H1 (cell line): ENCODE results near the gene ATP6V1C2. TPM values are rescaled to one million over a fixed set of nuclear protein-coding genes. Genes with fewer than 3 reads are reported as not detected.

Experiments used
- CTCF ChIA-PET: fragments of 300-600 bp; sonication (Branson Sonifier 250); formaldehyde crosslinking; loops from one replicate; lab custom pipeline; 2021; ENCODE audit not compliant: partially characterized antibody; lab: Charles Lee
- POLR2A ChIA-PET: fragments of 300-600 bp; sonication (Branson Sonifier 250); formaldehyde crosslinking; loops from one replicate; lab custom pipeline; 2021; ENCODE audit warnings: inconsistent platforms; ENCODE audit not compliant: partially characterized antibody; lab: Charles Lee
- DNase-seq, 2 experiments: peaks; one replicate each; pipeline versions ENCODE4 v3.0.0 to v3.0.0-alpha.2; 2010 to 2022; ENCODE audit warnings: low spot score in 2 of 2, low read depth in 1 of 2, mixed read lengths in 1 of 2
- FAIRE-seq: peaks from 2 replicates; lab custom pipeline; 2011; peaks lifted over from hg19 to GRCh38; lab: Jason Lieb, UNC
- H2AFZ ChIP-seq: 2 replicates; pipeline ENCODE4 v1.8.1; 2012; ENCODE audit warnings: low read length, inconsistent platforms
- H2AK5ac ChIP-seq: 2 replicates; pipeline ENCODE4 v1.6.1; 2013; ENCODE audit warnings: low read depth, low read length
- H2BK120ac ChIP-seq: replicated peaks from 2 replicates; pipeline ENCODE3; 2013; ENCODE audit warnings: low read depth, low read length, inconsistent platforms
- H2BK12ac ChIP-seq: 2 replicates; pipeline ENCODE4 v1.6.1; 2013; ENCODE audit warnings: low read depth, low read length
- H2BK15ac ChIP-seq: 2 replicates; pipeline ENCODE4 v1.6.1; 2013; ENCODE audit warnings: low read length
- H2BK20ac ChIP-seq: 2 replicates; pipeline ENCODE4 v1.6.1; 2013; ENCODE audit warnings: low read length
- H2BK5ac ChIP-seq: 2 replicates; pipeline ENCODE4 v1.6.1; 2013; ENCODE audit warnings: low read depth, low read length
- H3K14ac ChIP-seq: 2 replicates; pipeline ENCODE4 v1.6.1; 2013; ENCODE audit warnings: inconsistent platforms; ENCODE audit not compliant: insufficient read length
- H3K18ac ChIP-seq: 2 replicates; pipeline ENCODE4 v1.6.1; 2013; ENCODE audit warnings: low read length; ENCODE audit errors: extremely low read depth
- H3K23ac ChIP-seq: 2 replicates; pipeline ENCODE4 v1.6.1; 2013; ENCODE audit warnings: inconsistent platforms; ENCODE audit not compliant: insufficient read length
- H3K23me2 ChIP-seq: 2 replicates; pipeline ENCODE4 v1.6.1; 2013; ENCODE audit warnings: low read depth, low read length
- H3K27ac ChIP-seq: 2 replicates; pipeline ENCODE4 v1.6.1; 2011; ENCODE audit warnings: low read depth, low read length, inconsistent platforms
- H3K27me3 ChIP-seq, 4 experiments: replicated peaks in 1 of 4; 1 replicate in 1 of 4; 2 replicates in 3 of 4; pipeline versions ENCODE4 v1.6.1 to v1.8.1; 2011 to 2013; ENCODE audit warnings: low read length in 3 of 4, mild to moderate bottlenecking in 3 of 4, inconsistent platforms in 2 of 4, mixed read lengths in 2 of 4, moderate library complexity in 1 of 4; ENCODE audit not compliant: control insufficient read depth in 3 of 4, insufficient read depth in 3 of 4; ENCODE audit errors: extremely low read depth in 1 of 4
- H3K36me3 ChIP-seq, 4 experiments: 2 replicates each; pipeline versions ENCODE4 v1.6.1 to v1.8.1; 2011 to 2013; ENCODE audit warnings: mild to moderate bottlenecking in 4 of 4, low read length in 3 of 4, moderate library complexity in 2 of 4, control low read depth in 1 of 4, inconsistent platforms in 1 of 4; ENCODE audit not compliant: insufficient read depth in 4 of 4, control insufficient read depth in 2 of 4
- H3K4ac ChIP-seq: replicated peaks from 2 replicates; pipeline ENCODE3; 2013; ENCODE audit warnings: low read length, low read depth, mixed read lengths, inconsistent platforms; ENCODE audit not compliant: insufficient read length
- H3K4me1 ChIP-seq, 4 experiments: replicated peaks in 1 of 4; 1 replicate in 1 of 4; 2 replicates in 3 of 4; pipeline versions ENCODE4 v1.6.1 to v1.8.1; 2011 to 2013; ENCODE audit warnings: low read length in 3 of 4, inconsistent platforms in 2 of 4, mixed read lengths in 1 of 4; ENCODE audit not compliant: insufficient read depth in 4 of 4, control insufficient read depth in 3 of 4
- H3K4me2 ChIP-seq, 2 experiments: 2 replicates each; pipeline versions ENCODE4 v1.6.1 to v1.8.1; 2011 to 2013; ENCODE audit warnings: low read depth in 2 of 2, low read length in 2 of 2, control low read depth in 1 of 2, inconsistent platforms in 1 of 2, mild to moderate bottlenecking in 1 of 2; ENCODE audit not compliant: insufficient read depth in 1 of 2
- H3K4me3 ChIP-seq, 4 experiments: fragments of 200-600, 300-600 bp in 1 of 4; sonication (generic), shearing (Covaris generic), sonication (Bioruptor Twin) in 1 of 4; 2 replicates each; pipeline versions ENCODE4 v1.5.1 to v1.8.1; 2011 to 2016; ENCODE audit warnings: low read length in 4 of 4, low read depth in 3 of 4, control low read depth in 2 of 4, inconsistent platforms in 2 of 4, mild to moderate bottlenecking in 2 of 4, mixed read lengths in 1 of 4, moderate library complexity in 1 of 4; ENCODE audit not compliant: insufficient read depth in 2 of 4; ENCODE audit errors: extremely low read depth in 1 of 4
- H3K56ac ChIP-seq: replicated peaks from 2 replicates; pipeline ENCODE3; 2013; ENCODE audit warnings: low read depth, mild to moderate bottlenecking, mixed read lengths, low read length, inconsistent platforms; ENCODE audit not compliant: insufficient read length
- H3K79me1 ChIP-seq: 2 replicates; pipeline ENCODE4 v1.6.1; 2013; ENCODE audit warnings: low read depth, low read length, control low read depth
- H3K79me2 ChIP-seq, 2 experiments: 2 replicates each; pipeline versions ENCODE4 v1.6.1 to v1.8.1; 2012 to 2013; ENCODE audit warnings: low read length in 2 of 2, mild to moderate bottlenecking in 2 of 2, inconsistent platforms in 1 of 2; ENCODE audit not compliant: insufficient read depth in 2 of 2, control insufficient read depth in 1 of 2
- H3K9ac ChIP-seq, 4 experiments: replicated peaks in 1 of 4; 1 replicate in 1 of 4; 2 replicates in 3 of 4; pipeline versions ENCODE4 v1.6.1 to v1.8.1; 2011 to 2013; ENCODE audit warnings: low read depth in 3 of 4, low read length in 3 of 4, control low read depth in 2 of 4, mild to moderate bottlenecking in 2 of 4, moderate library complexity in 2 of 4, inconsistent platforms in 1 of 4; ENCODE audit errors: extremely low read depth in 1 of 4
- H3K9me3 ChIP-seq, 2 experiments: 2 replicates each; pipeline versions ENCODE4 v1.6.1 to v1.8.1; 2012 to 2013; ENCODE audit warnings: mild to moderate bottlenecking in 2 of 2, moderate library complexity in 2 of 2, control low read depth in 1 of 2, inconsistent platforms in 1 of 2, low read depth in 1 of 2, low read length in 1 of 2, mixed read lengths in 1 of 2; ENCODE audit not compliant: insufficient read depth in 2 of 2
- H4K20me1 ChIP-seq, 2 experiments: replicated peaks in 1 of 2; 2 replicates each; pipeline versions ENCODE3 to v1.8.1; 2011 to 2013; ENCODE audit warnings: inconsistent platforms in 2 of 2, low read length in 2 of 2, mild to moderate bottlenecking in 1 of 2; ENCODE audit not compliant: insufficient read depth in 2 of 2, control insufficient read depth in 1 of 2
- H4K5ac ChIP-seq: 2 replicates; pipeline ENCODE4 v1.6.1; 2013; ENCODE audit warnings: low read length, low read depth, mixed read lengths, inconsistent platforms; ENCODE audit not compliant: insufficient read length
- H4K8ac ChIP-seq: 2 replicates; pipeline ENCODE4 v1.8.0; 2013; ENCODE audit warnings: mild to moderate bottlenecking, moderate library complexity, low read length, inconsistent platforms; ENCODE audit not compliant: insufficient read depth; ENCODE audit errors: extremely low read depth
- H4K91ac ChIP-seq: replicated peaks from 2 replicates; pipeline ENCODE3; 2013; ENCODE audit warnings: low read length, mixed read lengths, inconsistent platforms; ENCODE audit not compliant: insufficient read length
- ASH2L ChIP-seq: fragments of 200-600, 300-600 bp; sonication (generic); IDR thresholded peaks from one replicate; pipeline ENCODE4 v1.7.1; 2017; ENCODE audit warnings: low read length
- ATF2 ChIP-seq: IDR thresholded peaks from 2 replicates; pipeline ENCODE4 v1.6.1; 2012; ENCODE audit warnings: low read length, inconsistent platforms
- BCL11A ChIP-seq, 2 experiments: IDR thresholded peaks; one replicate each; pipeline ENCODE4 v1.6.1; 2011; ENCODE audit warnings: low read depth in 2 of 2, low read length in 2 of 2, mild to moderate bottlenecking in 2 of 2
- EZH2 ChIP-seq: fragments of 200-600 bp; sonication (generic); IDR thresholded peaks from 2 replicates; pipeline ENCODE4 v1.7.1; 2012; ENCODE audit warnings: low read depth, mild to moderate bottlenecking, moderate library complexity, low read length, inconsistent platforms; ENCODE audit not compliant: severe bottlenecking
- HDAC2 ChIP-seq, 2 experiments: fragments of 300-600 bp in 1 of 2; sonication (generic) in 1 of 2; IDR thresholded peaks; 2 replicates each; pipeline ENCODE4 v1.6.1; 2011 to 2012; ENCODE audit warnings: low read depth in 2 of 2, low read length in 2 of 2, mild to moderate bottlenecking in 2 of 2, moderate library complexity in 2 of 2, borderline replicate concordance in 1 of 2, inconsistent platforms in 1 of 2
- NANOG ChIP-seq: IDR thresholded peaks from 2 replicates; pipeline ENCODE4 v1.6.1; 2011; ENCODE audit warnings: low read length, low read depth, mild to moderate bottlenecking, inconsistent platforms; ENCODE audit not compliant: insufficient read depth, poor library complexity, severe bottlenecking
- POLR2A ChIP-seq, 2 experiments: IDR thresholded peaks; 1 replicate in 1 of 2; 2 replicates in 1 of 2; pipeline ENCODE4 v1.6.1; 2011; ENCODE audit warnings: low read depth in 2 of 2, low read length in 2 of 2, mild to moderate bottlenecking in 2 of 2; ENCODE audit errors: control extremely low read depth in 1 of 2
- RAD21 ChIP-seq, 2 experiments: IDR thresholded peaks in 1 of 2; conservative IDR thresholded peaks in 1 of 2; 2 replicates each; pipeline ENCODE4 v1.6.1; 2011; ENCODE audit warnings: low read depth in 2 of 2, low read length in 2 of 2, improper control_type of control experiment in 1 of 2, inconsistent platforms in 1 of 2, mild to moderate bottlenecking in 1 of 2, moderate library complexity in 1 of 2
- WGBS, 2 experiments: shearing (Covaris generic) in 1 of 2; methylation state at CpG; one replicate each; pipeline versions ENCODE4 v1.1.6 to v1.1.7; 2013 to 2015; ENCODE audit warnings: low lambda C conversion rate in 2 of 2, mixed read lengths in 2 of 2, inconsistent platforms in 1 of 2, low coverage in 1 of 2, missing lambda C conversion rate in 1 of 2; ENCODE audit not compliant: insufficient replicate concordance in 2 of 2, insufficient coverage in 1 of 2, insufficient read length in 1 of 2; ENCODE audit errors: extremely low coverage in 1 of 2, missing lambda C conversion rate in 1 of 2; 5-methylcytosine and 5-hydroxymethylcytosine counted together
- polyA plus RNA-seq, 7 experiments: library from polyadenylated mRNA; depleted of rRNA in 3 of 7; stranded (reverse) in 5 of 7; unstranded in 2 of 7; fragments of >200 nt in 5 of 7; fragments of 200-250 nt in 2 of 7; gene quantifications; 1 replicate in 5 of 7; 2 replicates in 1 of 7; 4 replicates in 1 of 7; pipeline versions ENCODE4 v1.2.1 to v1.2.3, GENCODE V29; 2011 to 2013; ENCODE audit warnings: missing spikeins in 2 of 7, mixed read lengths in 2 of 7
- total RNA-seq: library from RNA; stranded (reverse); fragmentation: NEBNext Ultra II Directional; extraction: Animal tissue kit (Norgen Biotek cat#: 25700); gene quantifications from 2 replicates; pipeline ENCODE4 v1.2.1, GENCODE V29; 2021

The ATP6V1C2 gene
- total and polyA plus RNA-seq, 2 of the 8 experiments (the other 6 are each of a cell fraction or from before 2014, with no cell fraction given): 0.29 to 0.74 TPM

DNA sequence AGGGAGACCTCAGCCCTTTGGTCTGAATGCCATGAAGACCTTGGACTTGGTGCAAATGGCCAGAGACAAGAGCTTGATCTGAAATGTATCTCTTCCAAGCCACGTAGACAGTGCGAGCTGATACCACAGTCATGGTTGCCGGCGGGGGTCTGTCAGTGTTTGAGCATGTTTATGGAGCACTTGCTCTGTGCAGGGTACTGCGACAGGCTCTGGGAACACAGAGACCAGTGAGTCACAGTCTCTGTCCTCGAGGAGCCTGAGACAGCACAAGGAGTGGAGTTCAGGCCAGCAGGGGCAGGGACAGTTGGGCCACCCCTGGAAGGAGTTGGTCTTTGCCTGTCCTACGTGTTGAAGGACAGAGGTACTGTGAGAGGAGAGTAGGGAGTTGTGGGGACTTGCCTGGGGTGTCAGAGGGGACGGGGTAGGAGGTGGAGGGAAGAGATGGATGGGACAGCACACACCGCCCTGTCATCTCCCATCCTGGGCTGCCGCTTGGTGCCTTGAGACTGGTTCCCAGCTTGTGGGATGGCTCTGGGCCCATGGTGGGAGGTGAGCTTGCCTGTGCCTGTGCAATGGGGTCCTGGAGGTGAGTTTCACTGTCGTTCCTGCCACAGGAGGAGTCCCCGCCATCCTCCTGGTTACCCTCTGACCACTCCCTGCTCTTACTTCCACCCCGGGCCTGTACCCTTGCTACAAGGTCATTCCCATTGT lies 39.5 kb downstream of the ATP6V1C2 start:
- H3K27ac ChIP-seq: no peak overlapping the region
- DNase-seq: no peak
- no peak overlapping the region for H3K14ac ChIP-seq
- no peak overlapping the region for H2BK120ac ChIP-seq
- H2BK12ac ChIP-seq: no peak overlapping the region
- no peaks in the 10 kb centered on the region for H3K36me3 ChIP-seq
- H3K56ac ChIP-seq: no peak overlapping the region
- H3K23me2 ChIP-seq: no peaks in the 10 kb centered on the region
- peaks cover 0 to 5% (median 0%) of the 10 kb centered on the region in 4 experiments; a peak in 1 of 7 replicates for H3K4me1 ChIP-seq
- no peak overlapping the region for H4K5ac ChIP-seq
- ChIA-PET CTCF (interaction anchor here (0.6 to 1.5 kb wide), 3 partner anchors 72 to 364 kb away, joined by 3 to 5 read pairs (median 3); no protein-coding TSS in a partner anchor), POLR2A (no interaction called here)
- no peak overlapping the region for H4K8ac ChIP-seq
- H3K4ac ChIP-seq: no peak overlapping the region
- H3K4me2 ChIP-seq: no peak overlapping the region
- H3K23ac ChIP-seq: no peak overlapping the region
- H3K4me3 ChIP-seq: no peak overlapping the region
- H3K79me1 ChIP-seq: no peaks in the 10 kb centered on the region
- H2BK5ac ChIP-seq: no peak overlapping the region
- H2AK5ac ChIP-seq: no peak overlapping the region
- 94% methylated on average over 12 of the region's 13 CpGs; no CpG with 5 or more reads in 1 of the 2 experiments for WGBS, 2 experiments
- H2BK15ac ChIP-seq: no peak overlapping the region
- no peaks in the 10 kb centered on the region for H3K9me3 ChIP-seq
- H2BK20ac ChIP-seq: no peak overlapping the region
- H2AFZ ChIP-seq: no peak overlapping the region
- FAIRE-seq: no peak
- no peaks in the 10 kb centered on the region for H3K27me3 ChIP-seq
- TF ChIP-seq NANOG: no peak
- TF ChIP-seq ASH2L: no peak
- no peak for TF ChIP-seq RAD21 (IDR thresholded peaks at IDR 0.05 in 1 of 2, conservative IDR thresholded peaks at IDR 0.05 in 1 of 2; ENCODE audit: low read depth in 2 of 2, low read length in 2 of 2)
- TF ChIP-seq HDAC2 (IDR thresholded peaks at IDR 0.05; ENCODE audit: borderline replicate concordance in 1 of 2, low read depth in 2 of 2, low read length in 2 of 2): no peak
- TF ChIP-seq EZH2: no peak
- TF ChIP-seq ATF2: no peak
- no peak for TF ChIP-seq BCL11A (IDR thresholded peaks at IDR 0.05; ENCODE audit: low read depth in 2 of 2, low read length in 2 of 2)
- no peak for TF ChIP-seq POLR2A (IDR thresholded peaks at IDR 0.05; ENCODE audit: control extremely low read depth in 1 of 2, low read depth in 2 of 2, low read length in 2 of 2)
- H3K79me2 ChIP-seq: no peaks in the 10 kb centered on the region
- no peak overlapping the region for H3K9ac ChIP-seq
- no peak overlapping the region for H4K91ac ChIP-seq
- no peak overlapping the region for H3K18ac ChIP-seq
- no peaks in the 10 kb centered on the region for H4K20me1 ChIP-seq
